Stimulated activated naive CD8-positive, alpha-beta T cell treated with anti-CD3 and anti-CD28 coated beads, Interleukin-15, Interleukin-2, amounts not matched to agents 100 ng/mL and 50 ng/mL, for 24 hours (primary cell): ENCODE results near the gene ADAT2.

Source experiments
- H3K27ac Mint-ChIP-seq: one replicate; pipeline ENCODE4 v1.8.0; 2021; ENCODE audit warnings: mild to moderate bottlenecking, mixed read lengths
- H3K27me3 Mint-ChIP-seq: one replicate; pipeline ENCODE4 v1.8.0; 2021; ENCODE audit warnings: mixed read lengths
- H3K36me3 Mint-ChIP-seq: one replicate; pipeline ENCODE4 v1.8.0; 2021; ENCODE audit warnings: low read depth, mixed read lengths
- H3K4me1 Mint-ChIP-seq: one replicate; pipeline ENCODE4 v1.8.0; 2021; ENCODE audit warnings: low read depth, mixed read lengths
- H3K4me3 Mint-ChIP-seq: one replicate; pipeline ENCODE4 v1.8.0; 2021; ENCODE audit warnings: mild to moderate bottlenecking, mixed read lengths
- H3K9me3 Mint-ChIP-seq: one replicate; pipeline ENCODE4 v1.8.0; 2021; ENCODE audit warnings: mixed read lengths

The ADAT2 gene

DNA sequence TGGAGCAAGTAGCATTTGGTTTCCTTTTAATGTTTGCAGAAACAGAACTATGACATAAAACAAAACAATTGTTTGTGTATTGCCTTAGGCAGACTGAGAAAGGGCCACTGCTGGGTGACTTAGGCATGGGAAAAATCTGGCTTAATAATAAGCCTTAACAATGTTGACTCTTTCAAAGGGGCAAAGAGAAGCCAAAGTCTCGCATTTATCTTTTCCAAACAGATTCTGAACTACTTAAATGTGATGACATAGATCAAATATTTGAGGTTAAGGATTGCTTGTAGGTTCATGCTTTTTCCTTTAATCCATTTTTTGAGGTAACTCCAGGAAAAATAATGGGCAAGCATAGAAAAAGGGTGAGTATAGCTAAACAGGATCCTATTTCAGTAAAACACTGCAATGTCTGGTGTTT lies 39.6 kb downstream of the ADAT2 start:
- Mint-ChIP-seq H3K36me3 (peaks cover 11% of the 10 kb centered on the region), H3K4me1 (no peaks in the 10 kb centered on the region), H3K9me3 (peaks cover 3% of the 10 kb centered on the region), H3K27ac (no peak overlapping the region), H3K27me3 (no peaks in the 10 kb centered on the region), H3K4me3 (no peak overlapping the region)

DNA sequence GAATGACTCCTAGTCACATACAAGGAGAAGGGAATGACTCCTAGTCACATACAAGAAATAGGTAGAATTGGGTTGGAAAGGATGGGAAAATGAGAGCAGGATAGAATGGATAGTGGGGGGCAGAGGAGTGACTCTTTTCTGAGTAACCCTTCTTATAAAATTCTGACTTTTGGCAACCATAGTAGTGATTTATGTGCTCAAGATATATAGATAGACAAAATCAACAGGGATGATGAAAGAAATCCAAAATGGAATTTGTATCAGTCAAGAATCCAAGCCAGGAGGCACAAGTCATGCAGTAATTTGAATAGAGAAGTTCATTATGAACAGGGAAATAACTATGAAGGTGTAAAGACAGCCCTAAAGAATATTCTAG lies 41.7 kb downstream of the ADAT2 start:
- no peaks in the 10 kb centered on the region for H3K36me3 Mint-ChIP-seq

DNA sequence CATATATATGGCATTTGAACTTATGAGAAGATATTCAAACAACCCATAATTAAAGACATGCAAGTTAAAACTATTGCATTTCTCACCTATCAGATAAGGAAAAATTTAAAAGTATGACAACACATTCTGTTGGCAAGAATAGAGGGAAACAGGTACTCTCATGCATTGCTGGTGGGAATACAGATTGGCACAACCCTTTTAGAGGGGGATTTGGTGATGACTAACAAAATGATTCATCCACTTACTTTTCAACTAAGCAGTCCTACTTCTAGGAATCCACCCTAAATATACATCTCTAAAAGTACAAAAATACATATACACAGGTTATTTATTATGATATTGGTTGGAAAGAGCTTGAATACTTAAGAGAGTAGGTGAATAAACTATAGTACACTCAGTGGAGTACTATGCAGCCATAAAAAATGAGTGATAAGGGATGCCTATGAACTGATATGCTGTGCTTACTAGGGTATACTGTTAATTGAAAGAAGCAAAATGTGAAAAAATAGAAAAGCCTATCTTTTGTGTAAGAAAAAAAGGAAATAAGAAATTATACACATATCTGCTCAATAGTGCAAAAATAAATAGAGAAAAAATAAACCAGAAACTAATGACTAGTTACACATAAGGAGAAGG lies 42.2 kb downstream of the ADAT2 start:
- H3K27me3 Mint-ChIP-seq = no peaks in the 10 kb centered on the region
- H3K27ac Mint-ChIP-seq = no peak overlapping the region
- H3K4me1 Mint-ChIP-seq = no peaks in the 10 kb centered on the region
- H3K4me3 Mint-ChIP-seq = no peak overlapping the region
- H3K36me3 Mint-ChIP-seq = no peaks in the 10 kb centered on the region
- H3K9me3 Mint-ChIP-seq = peaks cover 3% of the 10 kb centered on the region

More for the DNA sequence above, 41.7 kb downstream of the ADAT2 start:
- H3K4me3 Mint-ChIP-seq = no peak overlapping the region
- H3K4me1 Mint-ChIP-seq = no peaks in the 10 kb centered on the region
- peaks cover 3% of the 10 kb centered on the region for H3K9me3 Mint-ChIP-seq
- H3K27me3 Mint-ChIP-seq = no peaks in the 10 kb centered on the region
- no peak overlapping the region for H3K27ac Mint-ChIP-seq

DNA sequence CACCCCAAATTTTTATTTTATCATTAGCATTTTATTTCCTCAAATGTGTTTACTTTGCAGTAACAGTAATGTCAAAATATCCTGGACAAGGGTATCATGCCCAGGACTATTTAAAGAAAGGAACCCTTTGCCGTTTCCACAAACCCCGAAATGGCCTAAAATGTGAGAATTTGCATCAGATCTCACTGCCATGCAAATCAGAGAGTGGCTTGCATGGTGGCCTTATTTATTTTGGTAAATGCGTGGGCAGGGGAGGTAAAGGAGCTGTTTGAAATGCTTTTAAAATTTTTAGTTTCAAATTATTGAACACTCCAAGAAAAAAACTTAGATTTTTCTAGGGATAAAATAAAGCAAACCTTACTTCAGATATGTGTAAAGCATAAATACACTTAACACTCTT lies 43.8 kb downstream of the ADAT2 start:
- Mint-ChIP-seq H3K9me3 (peaks cover 3% of the 10 kb centered on the region), H3K27ac (no peak overlapping the region), H3K36me3 (no peaks in the 10 kb centered on the region), H3K4me3 (no peak overlapping the region), H3K27me3 (no peaks in the 10 kb centered on the region), H3K4me1 (peaks cover under 1% of the 10 kb centered on the region)

DNA sequence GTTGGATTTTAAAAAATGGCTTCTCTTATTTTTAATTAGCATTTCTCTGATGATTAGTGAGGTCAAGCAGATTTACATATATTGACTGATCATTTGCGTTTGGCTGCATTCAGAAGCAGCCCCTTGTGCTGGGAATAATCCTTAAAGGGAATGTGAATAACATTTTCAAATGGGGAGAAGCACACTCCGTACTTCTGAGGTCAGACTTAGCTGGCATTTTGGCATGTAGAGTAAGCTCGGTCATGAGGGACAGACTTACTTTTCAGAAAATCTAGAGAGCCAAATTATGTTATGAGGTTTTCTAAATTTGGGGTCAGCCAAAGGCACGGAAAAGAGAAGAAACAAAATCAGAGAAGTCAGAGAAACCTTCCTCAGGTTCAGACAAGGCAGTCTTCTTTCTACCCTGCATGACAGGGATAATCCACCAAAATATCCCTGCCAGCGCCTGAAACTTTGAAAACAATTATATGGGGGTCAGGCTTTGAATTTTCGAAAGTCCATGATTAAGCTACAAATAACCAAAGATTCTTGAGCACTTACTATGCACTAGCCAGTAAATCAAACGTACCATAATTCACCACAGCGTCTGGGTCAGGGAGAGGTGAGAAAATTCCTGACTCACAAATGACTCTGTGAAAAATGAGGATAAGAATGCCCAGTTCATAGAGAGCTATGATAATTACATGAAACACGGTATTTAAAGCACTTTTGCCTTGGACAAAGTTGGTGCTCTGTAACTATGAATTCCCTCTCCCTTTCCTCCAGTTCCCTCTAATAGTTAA lies 44.9 kb downstream of the ADAT2 start:
- H3K27ac Mint-ChIP-seq = no peak overlapping the region
- H3K36me3 Mint-ChIP-seq = no peaks in the 10 kb centered on the region
- no peak overlapping the region for H3K4me3 Mint-ChIP-seq
- H3K27me3 Mint-ChIP-seq = no peaks in the 10 kb centered on the region
- peaks cover 12% of the 10 kb centered on the region for H3K4me1 Mint-ChIP-seq
- H3K9me3 Mint-ChIP-seq = peaks cover 3% of the 10 kb centered on the region

DNA sequence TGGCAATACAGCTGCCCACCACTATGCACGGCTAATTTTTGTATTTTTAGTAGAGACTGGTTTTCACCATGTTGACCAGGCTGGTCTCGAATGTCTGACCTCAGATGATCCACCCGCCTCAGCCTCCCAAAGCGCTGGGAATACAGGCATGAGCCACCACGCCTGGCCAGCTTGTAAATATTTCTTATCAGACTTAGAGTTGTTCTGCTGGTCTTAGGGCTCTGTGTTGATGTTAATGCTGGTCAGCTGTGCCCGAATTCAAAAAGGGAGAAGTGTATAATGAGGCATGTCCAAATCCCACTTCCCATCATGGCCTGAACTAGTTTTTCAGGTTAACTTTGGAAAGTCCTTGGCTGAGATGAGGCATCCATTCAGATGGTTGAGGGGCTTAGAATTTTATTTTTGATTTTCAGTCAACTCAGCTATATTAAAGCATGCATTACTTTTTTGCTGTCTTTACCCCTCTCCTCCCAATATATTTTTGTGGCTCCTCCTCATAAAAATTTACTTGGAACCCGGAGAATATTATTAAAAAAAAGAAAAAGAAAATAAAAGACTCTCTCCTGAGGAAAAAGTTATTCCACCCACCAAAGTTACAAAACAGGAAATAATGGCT lies 47.7 kb downstream of the ADAT2 start:
- H3K4me1 Mint-ChIP-seq = peaks cover 21% of the 10 kb centered on the region
- H3K27ac Mint-ChIP-seq = no peak overlapping the region
- no peaks in the 10 kb centered on the region for H3K36me3 Mint-ChIP-seq
- no peaks in the 10 kb centered on the region for H3K9me3 Mint-ChIP-seq
- H3K27me3 Mint-ChIP-seq = no peaks in the 10 kb centered on the region
- H3K4me3 Mint-ChIP-seq = no peak overlapping the region

DNA sequence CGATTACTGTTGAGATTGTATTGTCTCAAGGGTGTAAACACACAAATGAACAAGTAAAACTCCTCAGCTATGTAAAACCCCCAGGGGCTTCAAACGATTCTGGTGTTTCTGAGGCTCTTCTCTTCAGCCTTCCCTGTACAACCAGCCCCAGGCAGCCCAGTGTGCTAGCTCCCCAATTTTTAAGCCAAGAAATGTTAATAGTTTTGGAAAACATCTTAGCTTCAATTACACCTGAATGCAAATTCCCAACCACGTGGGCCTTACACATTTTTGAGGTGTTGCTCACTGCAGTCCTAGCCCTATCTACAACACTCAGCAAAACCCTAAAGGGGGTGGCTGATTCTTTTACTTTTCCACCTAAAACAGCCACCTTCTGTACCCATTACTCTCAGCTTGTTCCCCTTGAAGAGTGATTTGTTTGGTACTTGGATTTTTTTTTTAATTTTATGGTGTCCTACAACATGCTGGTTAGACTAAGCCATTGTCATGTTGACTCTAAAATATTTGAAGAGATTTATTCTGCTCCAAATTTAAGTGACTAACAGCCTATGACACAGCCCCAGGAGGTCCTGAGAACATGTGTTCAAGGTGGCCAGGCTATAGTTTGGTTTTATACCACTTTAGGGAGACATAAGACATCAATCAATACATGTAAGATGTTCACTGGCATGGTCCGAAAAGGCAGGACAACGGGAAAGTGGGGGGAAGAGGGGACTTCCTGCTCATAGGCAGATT lies 48.7 kb downstream of the ADAT2 start:
- no peaks in the 10 kb centered on the region for H3K27me3 Mint-ChIP-seq
- H3K4me1 Mint-ChIP-seq = peaks cover 23% of the 10 kb centered on the region
- no peaks in the 10 kb centered on the region for H3K36me3 Mint-ChIP-seq
- no peak overlapping the region for H3K4me3 Mint-ChIP-seq
- H3K9me3 Mint-ChIP-seq = no peaks in the 10 kb centered on the region
- no peak overlapping the region for H3K27ac Mint-ChIP-seq

DNA sequence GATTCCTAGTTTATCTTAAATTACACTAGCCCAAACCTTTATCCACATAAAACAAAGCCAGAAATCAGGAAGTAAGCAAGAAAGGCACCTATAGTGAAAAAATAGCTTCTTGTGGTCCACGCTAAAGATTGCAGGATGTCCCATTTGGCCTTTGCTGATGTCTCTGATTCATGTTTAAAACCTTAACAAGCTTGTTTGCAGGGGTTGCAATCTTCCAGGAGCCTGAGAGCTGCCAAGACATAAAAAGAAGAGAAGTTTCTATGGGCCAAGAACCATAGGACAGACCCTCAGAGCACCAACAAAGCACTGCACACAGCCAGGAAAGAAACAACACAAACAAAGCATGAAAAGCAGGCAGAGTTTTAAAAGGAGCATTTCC lies 49.4 kb downstream of the ADAT2 start:
- H3K36me3 Mint-ChIP-seq = no peaks in the 10 kb centered on the region
- no peaks in the 10 kb centered on the region for H3K27me3 Mint-ChIP-seq
- no peak overlapping the region for H3K27ac Mint-ChIP-seq
- H3K4me3 Mint-ChIP-seq = no peak overlapping the region
- no peaks in the 10 kb centered on the region for H3K9me3 Mint-ChIP-seq
- H3K4me1 Mint-ChIP-seq = peaks cover 23% of the 10 kb centered on the region

DNA sequence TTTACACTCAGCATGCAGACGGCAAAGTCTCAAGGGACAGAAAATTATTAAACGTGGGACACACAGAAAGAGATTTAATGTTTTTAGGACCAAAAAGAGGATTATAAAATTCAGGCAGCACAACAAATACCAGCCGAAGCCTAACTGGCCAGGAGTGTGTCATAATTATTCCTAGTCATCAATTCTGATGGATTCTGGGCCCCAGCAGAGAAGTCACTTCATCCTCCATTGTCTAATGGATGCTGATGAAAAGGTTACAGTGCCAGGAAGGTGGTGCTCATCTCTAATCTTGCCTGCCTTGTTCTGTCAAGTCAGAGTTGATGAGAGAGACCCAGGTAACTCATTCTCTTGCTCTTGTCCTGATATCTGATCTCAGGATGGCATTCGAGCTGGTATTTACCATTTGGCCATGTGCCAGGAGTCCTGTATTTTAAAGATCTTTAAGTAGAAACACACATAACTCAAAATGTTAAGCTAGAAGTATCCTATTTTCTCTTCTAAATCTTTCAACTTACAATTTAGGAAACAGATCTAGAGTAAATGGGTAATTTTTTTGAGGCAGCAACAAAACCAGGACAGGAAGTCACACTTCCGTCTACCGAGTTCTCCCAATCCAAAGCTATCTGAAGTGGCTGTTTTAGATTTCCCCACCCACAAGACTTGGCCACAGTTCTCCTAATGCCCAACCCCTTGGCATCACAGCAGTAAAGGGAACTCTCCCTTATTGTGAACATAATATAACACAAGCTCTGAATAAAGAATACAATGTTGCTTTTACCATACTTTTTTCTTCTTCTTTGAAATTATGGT lies 50.0 kb downstream of the ADAT2 start:
- Mint-ChIP-seq H3K27me3 (no peaks in the 10 kb centered on the region), H3K4me1 (peaks cover 23% of the 10 kb centered on the region), H3K36me3 (no peaks in the 10 kb centered on the region), H3K4me3 (no peak overlapping the region), H3K27ac (peak overlapping the region; percentile 3), H3K9me3 (no peaks in the 10 kb centered on the region)

DNA sequence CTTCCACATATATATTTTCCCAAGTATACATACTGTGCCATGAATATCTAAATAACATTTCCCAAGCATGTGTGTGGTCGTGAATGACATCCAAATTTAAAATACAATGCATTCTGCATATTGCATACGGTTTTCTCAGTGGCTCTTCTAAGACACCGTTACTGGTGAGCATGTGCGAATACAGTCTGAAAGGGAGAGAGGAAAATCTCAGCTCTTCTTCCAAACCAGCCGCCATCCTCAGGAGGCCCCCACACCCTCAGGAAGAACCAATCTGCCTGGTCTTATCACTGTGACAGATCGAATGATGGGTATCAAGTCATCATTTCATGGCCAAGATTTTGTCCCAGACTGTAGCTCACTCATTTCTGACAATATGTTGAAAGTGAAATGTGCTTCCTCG lies 50.7 kb downstream of the ADAT2 start:
- H3K27ac Mint-ChIP-seq = no peak overlapping the region

DNA sequence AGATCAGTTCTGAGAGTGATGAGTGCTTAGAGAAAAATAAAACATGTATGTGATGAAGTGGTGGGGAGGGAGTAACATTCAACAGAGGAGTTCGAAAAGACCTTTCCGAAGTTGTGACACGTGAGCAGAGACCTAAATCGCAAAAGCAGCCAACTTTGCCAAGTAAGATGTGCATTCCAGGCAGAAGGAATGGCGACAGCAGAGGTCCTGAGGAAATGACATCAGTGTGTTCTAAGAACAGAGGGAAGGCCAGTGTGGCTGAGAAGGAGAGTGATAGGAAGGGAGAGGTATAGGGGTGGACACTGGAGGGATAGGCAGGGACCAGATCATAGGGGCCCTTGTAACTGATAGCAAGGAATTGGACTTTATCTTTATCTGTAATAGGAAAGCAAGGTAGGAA lies 51.3 kb downstream of the ADAT2 start:
- no peak overlapping the region for H3K27ac Mint-ChIP-seq

More for the DNA sequence above, 50.7 kb downstream of the ADAT2 start:
- Mint-ChIP-seq H3K27me3 (no peaks in the 10 kb centered on the region), H3K4me1 (peaks cover 23% of the 10 kb centered on the region), H3K4me3 (no peak overlapping the region), H3K36me3 (no peaks in the 10 kb centered on the region), H3K9me3 (no peaks in the 10 kb centered on the region)

DNA sequence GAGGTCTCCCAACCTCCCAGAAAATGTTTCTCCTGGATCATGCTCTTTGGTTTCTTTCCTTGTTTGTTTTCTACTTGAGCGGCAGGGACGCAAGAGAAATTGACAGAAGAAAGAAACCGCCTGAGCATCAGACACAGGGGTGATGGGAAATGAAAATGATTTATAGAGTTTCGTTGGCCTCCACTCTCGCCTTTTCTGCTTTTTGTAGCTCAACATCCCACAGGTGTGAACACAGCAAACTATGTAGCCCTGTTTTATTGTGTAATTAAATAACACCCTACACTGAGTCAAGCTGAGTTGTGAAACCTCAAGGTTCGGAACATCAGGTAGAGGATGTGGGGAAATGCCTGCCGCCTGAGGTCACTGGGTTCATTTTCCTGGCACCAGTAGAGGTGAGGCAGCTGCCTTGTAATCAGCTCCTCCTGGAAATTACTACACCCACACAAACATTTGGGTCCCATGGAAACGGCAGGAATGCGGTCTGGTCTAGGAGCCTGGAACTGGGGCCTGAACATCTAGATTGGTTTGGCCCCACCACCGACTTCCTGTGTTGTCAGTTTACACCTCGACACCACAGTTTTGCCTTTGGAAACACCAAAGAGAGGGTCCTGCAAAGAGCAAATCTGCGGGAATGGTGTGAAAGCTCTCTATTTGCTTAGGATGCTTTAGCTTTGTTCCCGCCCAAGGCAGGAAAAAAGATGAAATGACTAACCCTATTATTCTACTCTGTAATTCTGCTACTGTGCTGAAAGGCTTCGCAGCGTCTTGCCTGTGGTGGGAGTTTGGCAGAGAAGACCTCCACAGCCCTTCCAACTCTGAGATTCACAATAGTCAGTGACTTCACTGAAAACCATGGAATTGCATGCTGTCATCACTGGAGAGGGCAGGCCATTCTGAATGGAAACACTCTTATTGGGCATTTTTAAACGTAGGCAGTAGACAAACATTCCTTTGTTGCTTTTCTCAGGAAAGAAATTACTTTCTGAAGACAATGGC lies 53.0 kb downstream of the ADAT2 start:
- no peaks in the 10 kb centered on the region for H3K27me3 Mint-ChIP-seq
- H3K4me3 Mint-ChIP-seq = no peak overlapping the region
- no peak overlapping the region for H3K27ac Mint-ChIP-seq
- peaks cover 23% of the 10 kb centered on the region for H3K4me1 Mint-ChIP-seq
- H3K36me3 Mint-ChIP-seq = no peaks in the 10 kb centered on the region
- H3K9me3 Mint-ChIP-seq = no peaks in the 10 kb centered on the region

More for the DNA sequence above, 51.3 kb downstream of the ADAT2 start:
- Mint-ChIP-seq H3K36me3 (no peaks in the 10 kb centered on the region), H3K4me3 (no peak overlapping the region), H3K27me3 (no peaks in the 10 kb centered on the region), H3K9me3 (no peaks in the 10 kb centered on the region), H3K4me1 (peaks cover 23% of the 10 kb centered on the region)

DNA sequence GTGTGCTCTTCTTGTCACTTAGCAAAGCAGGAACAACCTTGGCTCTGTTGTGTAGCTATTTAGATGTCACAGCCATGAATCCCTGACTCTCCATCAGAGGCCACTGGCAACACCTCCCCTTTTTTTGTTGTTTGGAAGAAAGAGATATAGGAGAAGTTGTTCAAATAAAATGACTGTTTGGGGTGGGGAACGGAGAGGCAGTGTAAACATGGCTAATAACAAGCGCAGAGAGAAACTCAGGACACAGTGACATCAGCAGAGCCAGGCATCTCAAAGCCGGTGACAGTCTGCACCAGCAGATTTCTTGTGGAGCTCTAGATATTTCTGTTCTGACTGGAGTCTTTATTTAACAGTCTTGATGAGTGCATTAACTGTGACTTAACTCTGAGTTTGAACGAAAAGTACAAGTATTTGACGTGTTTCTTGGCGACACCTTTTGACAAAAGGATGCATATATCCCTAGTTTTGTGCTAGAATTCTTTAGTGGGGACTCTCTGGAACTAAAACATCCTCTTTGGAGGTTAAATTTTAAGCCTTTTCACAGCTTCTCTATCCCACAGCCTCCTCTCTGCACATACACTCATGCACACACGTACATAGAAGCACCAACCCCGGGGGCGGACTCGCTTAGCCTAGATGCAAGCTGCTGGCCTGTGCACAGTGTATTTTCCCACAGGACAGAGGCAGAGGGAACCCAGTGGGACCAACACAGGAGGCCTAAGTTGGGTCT lies 53.8 kb downstream of the ADAT2 start:
- Mint-ChIP-seq H3K9me3 (no peaks in the 10 kb centered on the region), H3K4me3 (no peak overlapping the region), H3K4me1 (peaks cover 23% of the 10 kb centered on the region), H3K27ac (no peak overlapping the region), H3K27me3 (no peaks in the 10 kb centered on the region), H3K36me3 (no peaks in the 10 kb centered on the region)
